Panc1 (cell line): ENCODE measurements around the gene CUEDC1. TPM values are rescaled to one million over a fixed set of nuclear protein-coding genes. Genes with fewer than 3 reads are reported as not detected.
A peak's percentile ranks its signal among the peaks of the same experiment; 100 is the strongest.

Experiments used
- ATAC-seq: fragments of 200-7000 bp; cut with Tn5 transposase; 2 replicates; pipeline ENCODE4 v1.9.1; 2020; ENCODE audit warnings: mild to moderate bottlenecking, moderate library complexity
- BruUV-seq: library from RNA; stranded (reverse); fragments of 400-500 nt; replicated peaks from 2 replicates; lab custom pipeline; 2021; lab: Mats Ljungman, UMichigan
- CTCF ChIA-PET: fragments of 300-600 bp; sonication (Branson Sonifier 250); formaldehyde crosslinking; loops from one replicate; lab custom pipeline; 2022; ENCODE audit warnings: antibody characterized with exemption; lab: Charles Lee
- POLR2A ChIA-PET: fragments of 300-600 bp; sonication (Branson Sonifier 250); formaldehyde crosslinking; loops from one replicate; lab custom pipeline; 2022; ENCODE audit warnings: antibody characterized with exemption; lab: Charles Lee
- DNase-seq: peaks from one replicate; pipeline ENCODE4 v3.0.0-alpha.2; 2010; ENCODE audit warnings: low read depth, low spot score
- H3K27ac ChIP-seq: 2 replicates; pipeline ENCODE4 v1.5.1; 2011; ENCODE audit warnings: mild to moderate bottlenecking, low read length, inconsistent platforms
- H3K27me3 ChIP-seq: fragments of 200-500 bp; sonication (Bioruptor generic); 2 replicates; pipeline ENCODE4 v1.6.0; 2014; ENCODE audit warnings: low read length, inconsistent platforms; ENCODE audit not compliant: control insufficient read depth, insufficient read depth
- H3K36me3 ChIP-seq: fragments of 200-500 bp; sonication (Bioruptor generic); 2 replicates; pipeline ENCODE4 v1.5.1; 2014; ENCODE audit warnings: inconsistent platforms, mild to moderate bottlenecking, low read length, moderate library complexity; ENCODE audit not compliant: control insufficient read depth, insufficient read depth
- H3K4me1 ChIP-seq: 2 replicates; pipeline ENCODE4 v1.5.1; 2011; ENCODE audit warnings: inconsistent platforms, mild to moderate bottlenecking, low read length, moderate library complexity; ENCODE audit not compliant: control insufficient read depth, insufficient read depth
- H3K4me3 ChIP-seq, 2 experiments: 2 replicates each; pipeline ENCODE4 v1.5.1; 2011 to 2012; ENCODE audit warnings: low read depth in 2 of 2, low read length in 2 of 2, mild to moderate bottlenecking in 2 of 2, inconsistent platforms in 1 of 2, moderate library complexity in 1 of 2
- H3K9me3 ChIP-seq: fragments of 200-500 bp; sonication (Bioruptor generic); 2 replicates; pipeline ENCODE4 v1.5.1; 2014; ENCODE audit warnings: low read depth, mild to moderate bottlenecking, inconsistent platforms, low read length, moderate library complexity; ENCODE audit not compliant: control insufficient read depth, insufficient read depth
- POLR2AphosphoS5 ChIP-seq: IDR thresholded peaks from 2 replicates; pipeline ENCODE4 v1.6.1; 2012; ENCODE audit warnings: mild to moderate bottlenecking, low read depth, low read length, moderate library complexity
- SIN3A ChIP-seq: IDR thresholded peaks from 2 replicates; pipeline ENCODE4 v1.6.1; 2012; ENCODE audit warnings: low read depth, mild to moderate bottlenecking, low read length, moderate library complexity, borderline replicate concordance; ENCODE audit not compliant: insufficient read depth
- TCF7L2 ChIP-seq: IDR thresholded peaks from 2 replicates; pipeline ENCODE4 v1.6.1; 2011; ENCODE audit warnings: mild to moderate bottlenecking, low read depth, low read length, inconsistent platforms
- in situ Hi-C: cut with HindIII; loops from 2 replicates; pipeline ENCODE4 v1.10.0; 2016; ENCODE audit warnings: low sequenced_read_pairs, low pct_unique_long_range_greater_than_20kb
- intact Hi-C: fragments of 100-400 bp; cut with micrococcal nuclease; formaldehyde crosslinking; loops from one replicate; pipeline ENCODE4 v1.10.0; 2022; ENCODE audit not compliant: unreplicated experiment
- total RNA-seq: library from RNA; stranded (reverse); gene quantifications from one replicate; pipeline ENCODE4 v1.2.1, GENCODE V29; 2021; ENCODE audit not compliant: unreplicated experiment
- TF ChIP-seq, protein P1 (sequence below), 2 experiments: IDR thresholded peaks; 2 replicates each; pipeline ENCODE4 v1.6.1; 2011 to 2012; ENCODE audit warnings: low read depth in 2 of 2, control low read depth in 1 of 2, low read length in 1 of 2, mild to moderate bottlenecking in 1 of 2, moderate library complexity in 1 of 2; ENCODE audit not compliant: insufficient read depth in 1 of 2
- TF ChIP-seq, protein P2 (sequence below): fragments of 450-650 bp; IDR thresholded peaks from 2 replicates; pipeline ENCODE4 v1.5.1; 2017; ENCODE audit warnings: mild to moderate bottlenecking

The CUEDC1 gene
- total RNA-seq, 1 experiment from 2014 or later = 103 TPM

DNA sequence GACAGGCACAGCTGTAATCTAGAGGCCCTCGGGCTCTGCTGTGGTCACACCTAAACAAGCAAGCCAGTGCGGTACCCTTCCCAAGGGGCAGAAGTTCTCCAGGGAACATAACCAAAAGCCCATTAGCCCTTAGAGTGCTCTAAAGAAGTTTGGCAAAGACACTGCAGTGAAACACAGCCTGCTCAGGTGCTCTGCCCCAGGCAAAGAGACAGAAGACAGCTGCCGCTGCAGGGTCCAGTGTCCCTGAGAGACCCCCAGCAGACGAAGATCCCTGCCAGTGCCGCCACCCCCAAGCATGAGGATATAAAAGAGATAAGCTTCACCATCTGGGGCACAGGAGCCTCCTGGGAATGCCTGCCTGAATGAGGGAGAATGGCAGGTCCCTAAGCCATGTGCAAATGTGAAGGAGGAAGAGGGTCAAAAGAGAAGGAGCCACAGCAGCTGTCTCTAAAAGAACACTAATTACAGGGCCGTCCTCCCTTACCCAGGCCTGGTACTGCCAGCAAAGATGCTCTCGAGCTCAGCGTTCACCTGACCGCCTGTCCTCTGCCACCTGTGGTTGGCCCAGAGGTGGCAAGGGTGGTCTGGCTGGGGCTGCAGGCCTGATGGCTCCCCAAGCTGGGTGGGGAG is 29.7 kb downstream of the CUEDC1 start:
- intact Hi-C loops = no loop called here
- CTCF ChIA-PET = no interaction called here
- peak overlapping the region; percentile 23 for H3K27ac ChIP-seq

DNA sequence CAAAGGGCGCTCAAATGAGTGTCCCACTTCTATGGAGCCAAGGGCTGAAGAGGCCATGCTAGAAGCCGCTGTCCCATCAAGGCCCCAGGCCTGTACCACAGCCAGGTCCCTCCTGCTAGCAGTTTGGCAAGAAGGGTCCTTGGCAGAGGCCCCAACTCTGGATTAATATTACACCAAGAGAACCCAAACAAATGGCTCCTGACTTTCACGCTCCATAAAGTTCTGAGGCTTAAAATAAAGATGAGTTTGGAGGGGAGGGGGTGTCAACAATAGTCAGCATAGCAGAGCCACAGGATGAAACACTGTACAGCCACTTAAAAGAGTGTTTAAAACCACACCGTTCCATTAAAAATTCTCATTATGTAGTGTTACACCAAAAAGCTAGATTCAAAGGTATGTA is 30.5 kb downstream of the CUEDC1 start:
- H3K9me3 ChIP-seq = no peaks in the 10 kb centered on the region
- no TSS peak for BruUV-seq
- in situ Hi-C loops = no loop called here
- intact Hi-C loops = no loop called here
- H3K27ac ChIP-seq = 0 out of 2 replicates have a peak overlapping the region, but pooled peaks have one; percentile 25
- DNase-seq (no peak), ATAC-seq (no peak)
- no peak overlapping the region for H3K4me3 ChIP-seq
- H3K36me3 ChIP-seq = no peaks in the 10 kb centered on the region
- H3K27me3 ChIP-seq = no peaks in the 10 kb centered on the region
- ChIA-PET POLR2A (interaction anchor here (0.6 kb wide), 1 partner anchor 27 kb away, joined by 7 read pairs; no protein-coding TSS in a partner anchor), CTCF (no interaction called here)
- TF ChIP-seq, protein P1, sequence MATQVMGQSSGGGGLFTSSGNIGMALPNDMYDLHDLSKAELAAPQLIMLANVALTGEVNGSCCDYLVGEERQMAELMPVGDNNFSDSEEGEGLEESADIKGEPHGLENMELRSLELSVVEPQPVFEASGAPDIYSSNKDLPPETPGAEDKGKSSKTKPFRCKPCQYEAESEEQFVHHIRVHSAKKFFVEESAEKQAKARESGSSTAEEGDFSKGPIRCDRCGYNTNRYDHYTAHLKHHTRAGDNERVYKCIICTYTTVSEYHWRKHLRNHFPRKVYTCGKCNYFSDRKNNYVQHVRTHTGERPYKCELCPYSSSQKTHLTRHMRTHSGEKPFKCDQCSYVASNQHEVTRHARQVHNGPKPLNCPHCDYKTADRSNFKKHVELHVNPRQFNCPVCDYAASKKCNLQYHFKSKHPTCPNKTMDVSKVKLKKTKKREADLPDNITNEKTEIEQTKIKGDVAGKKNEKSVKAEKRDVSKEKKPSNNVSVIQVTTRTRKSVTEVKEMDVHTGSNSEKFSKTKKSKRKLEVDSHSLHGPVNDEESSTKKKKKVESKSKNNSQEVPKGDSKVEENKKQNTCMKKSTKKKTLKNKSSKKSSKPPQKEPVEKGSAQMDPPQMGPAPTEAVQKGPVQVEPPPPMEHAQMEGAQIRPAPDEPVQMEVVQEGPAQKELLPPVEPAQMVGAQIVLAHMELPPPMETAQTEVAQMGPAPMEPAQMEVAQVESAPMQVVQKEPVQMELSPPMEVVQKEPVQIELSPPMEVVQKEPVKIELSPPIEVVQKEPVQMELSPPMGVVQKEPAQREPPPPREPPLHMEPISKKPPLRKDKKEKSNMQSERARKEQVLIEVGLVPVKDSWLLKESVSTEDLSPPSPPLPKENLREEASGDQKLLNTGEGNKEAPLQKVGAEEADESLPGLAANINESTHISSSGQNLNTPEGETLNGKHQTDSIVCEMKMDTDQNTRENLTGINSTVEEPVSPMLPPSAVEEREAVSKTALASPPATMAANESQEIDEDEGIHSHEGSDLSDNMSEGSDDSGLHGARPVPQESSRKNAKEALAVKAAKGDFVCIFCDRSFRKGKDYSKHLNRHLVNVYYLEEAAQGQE (IDR thresholded peaks at IDR 0.05; ENCODE audit: insufficient read depth in 1 of 2, low read depth in 2 of 2, low read length in 1 of 2) = no peak
- TF ChIP-seq SIN3A = no peak
- TF ChIP-seq, protein P2, sequence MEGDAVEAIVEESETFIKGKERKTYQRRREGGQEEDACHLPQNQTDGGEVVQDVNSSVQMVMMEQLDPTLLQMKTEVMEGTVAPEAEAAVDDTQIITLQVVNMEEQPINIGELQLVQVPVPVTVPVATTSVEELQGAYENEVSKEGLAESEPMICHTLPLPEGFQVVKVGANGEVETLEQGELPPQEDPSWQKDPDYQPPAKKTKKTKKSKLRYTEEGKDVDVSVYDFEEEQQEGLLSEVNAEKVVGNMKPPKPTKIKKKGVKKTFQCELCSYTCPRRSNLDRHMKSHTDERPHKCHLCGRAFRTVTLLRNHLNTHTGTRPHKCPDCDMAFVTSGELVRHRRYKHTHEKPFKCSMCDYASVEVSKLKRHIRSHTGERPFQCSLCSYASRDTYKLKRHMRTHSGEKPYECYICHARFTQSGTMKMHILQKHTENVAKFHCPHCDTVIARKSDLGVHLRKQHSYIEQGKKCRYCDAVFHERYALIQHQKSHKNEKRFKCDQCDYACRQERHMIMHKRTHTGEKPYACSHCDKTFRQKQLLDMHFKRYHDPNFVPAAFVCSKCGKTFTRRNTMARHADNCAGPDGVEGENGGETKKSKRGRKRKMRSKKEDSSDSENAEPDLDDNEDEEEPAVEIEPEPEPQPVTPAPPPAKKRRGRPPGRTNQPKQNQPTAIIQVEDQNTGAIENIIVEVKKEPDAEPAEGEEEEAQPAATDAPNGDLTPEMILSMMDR = no peak
- no peak for TF ChIP-seq POLR2AphosphoS5
- no peak for TF ChIP-seq TCF7L2
- H3K4me1 ChIP-seq = peaks cover 65% of the 10 kb centered on the region

More for the DNA sequence above, 29.7 kb downstream of the CUEDC1 start:
- peaks cover 66% of the 10 kb centered on the region for H3K4me1 ChIP-seq
- TF ChIP-seq SIN3A (no peak), POLR2AphosphoS5 (no peak), TCF7L2 (no peak)
- TF ChIP-seq, protein P1 (IDR thresholded peaks at IDR 0.05; ENCODE audit: insufficient read depth in 1 of 2, low read depth in 2 of 2, low read length in 1 of 2) = no peak
- TF ChIP-seq, protein P2 = no peak
- in situ Hi-C loops = no loop called here
- no peaks in the 10 kb centered on the region for H3K27me3 ChIP-seq
- DNase-seq (no peak), ATAC-seq (no peak)
- H3K36me3 ChIP-seq = no peaks in the 10 kb centered on the region
- POLR2A ChIA-PET = interaction anchor here (0.6 kb wide), 2 partner anchors 82 to 231 kb away, joined by 3 read pairs; no protein-coding TSS in a partner anchor
- BruUV-seq = no TSS peak
- H3K4me3 ChIP-seq = no peak overlapping the region
- no peaks in the 10 kb centered on the region for H3K9me3 ChIP-seq
